Smooth muscle cell (in vitro differentiated cells): Measurements from ENCODE around the gene MBNL2. TPM values are rescaled to one million over a fixed set of nuclear protein-coding genes. Genes with fewer than 3 reads are reported as not detected.

Experiments used
- DNase-seq: peaks from one replicate; lab custom pipeline; 2025; ENCODE audit not compliant: unreplicated experiment; lab: John Stamatoyannopoulos, UW
- H2AFZ ChIP-seq: fragments of 200-600 bp; sonication (generic); 2 replicates; pipeline ENCODE4 v1.6.0; 2016; ENCODE audit warnings: antibody characterized with exemption, low read depth, mild to moderate bottlenecking
- H3F3A ChIP-seq: fragments of 200-600 bp; sonication (generic); 2 replicates; pipeline ENCODE4 v1.6.0; 2017; ENCODE audit warnings: antibody characterized with exemption, low read depth
- H3K27ac ChIP-seq: fragments of 200-600 bp; sonication (generic); 2 replicates; pipeline ENCODE4 v1.5.1; 2016; ENCODE audit warnings: low read depth, mild to moderate bottlenecking
- H3K27me3 ChIP-seq: fragments of 200-600 bp; sonication (generic); 2 replicates; pipeline ENCODE4 v1.6.1; 2016; ENCODE audit warnings: low read depth, mild to moderate bottlenecking
- H3K36me3 ChIP-seq: fragments of 200-600 bp; sonication (generic); 2 replicates; pipeline ENCODE4 v1.5.1; 2016; ENCODE audit warnings: low read depth
- H3K4me1 ChIP-seq: fragments of 200-600 bp; sonication (generic); 2 replicates; pipeline ENCODE4 v1.5.1; 2016; ENCODE audit warnings: low read depth
- H3K4me2 ChIP-seq: fragments of 200-600 bp; sonication (generic); 2 replicates; pipeline ENCODE4 v1.6.0; 2016; ENCODE audit warnings: mild to moderate bottlenecking
- H3K4me3 ChIP-seq: fragments of 200-600 bp; sonication (generic); 2 replicates; pipeline ENCODE4 v1.5.1; 2016; ENCODE audit warnings: mild to moderate bottlenecking
- H3K79me2 ChIP-seq: fragments of 200-600 bp; sonication (generic); 2 replicates; pipeline ENCODE4 v1.6.0; 2016; ENCODE audit warnings: low read depth, mild to moderate bottlenecking
- H3K9ac ChIP-seq: fragments of 200-600 bp; sonication (generic); 2 replicates; pipeline ENCODE4 v1.6.0; 2016; ENCODE audit warnings: low read depth
- H3K9me3 ChIP-seq: fragments of 200-600 bp; sonication (generic); replicated peaks from 2 replicates; pipeline ENCODE4 v1.5.1; 2016; ENCODE audit warnings: low read depth
- H4K20me1 ChIP-seq: fragments of 200-600 bp; sonication (generic); 2 replicates; pipeline ENCODE4 v1.6.0; 2016; ENCODE audit warnings: low read depth
- WGBS: methylation state at CpG from one replicate; pipeline ENCODE4 v1.1.7; 2016; ENCODE audit warnings: low lambda C conversion rate; 5-methylcytosine and 5-hydroxymethylcytosine counted together
- polyA plus RNA-seq: library from polyadenylated mRNA; unstranded; fragments of >200 nt; fragmentation: Nextera tagmentation; extraction: Ambion mirVana; gene quantifications from 2 replicates; pipeline ENCODE4 v1.2.1, GENCODE V29; 2016
- total RNA-seq: library from RNA; depleted of rRNA; stranded (reverse); fragments of >200 nt; gene quantifications from 2 replicates; pipeline ENCODE4 v1.2.3, GENCODE V29; 2014
- TF ChIP-seq, protein P1 (sequence below): fragments of 200-600 bp; sonication (generic); IDR thresholded peaks from 2 replicates; pipeline ENCODE4 v1.5.1; 2017; ENCODE audit warnings: borderline replicate concordance, mild to moderate bottlenecking, antibody characterized with exemption; ENCODE audit not compliant: insufficient read depth, poor library complexity, severe bottlenecking

Gene MBNL2
- total and polyA plus RNA-seq, 2 experiments from 2014 or later: 33.7 to 120 TPM

DNA sequence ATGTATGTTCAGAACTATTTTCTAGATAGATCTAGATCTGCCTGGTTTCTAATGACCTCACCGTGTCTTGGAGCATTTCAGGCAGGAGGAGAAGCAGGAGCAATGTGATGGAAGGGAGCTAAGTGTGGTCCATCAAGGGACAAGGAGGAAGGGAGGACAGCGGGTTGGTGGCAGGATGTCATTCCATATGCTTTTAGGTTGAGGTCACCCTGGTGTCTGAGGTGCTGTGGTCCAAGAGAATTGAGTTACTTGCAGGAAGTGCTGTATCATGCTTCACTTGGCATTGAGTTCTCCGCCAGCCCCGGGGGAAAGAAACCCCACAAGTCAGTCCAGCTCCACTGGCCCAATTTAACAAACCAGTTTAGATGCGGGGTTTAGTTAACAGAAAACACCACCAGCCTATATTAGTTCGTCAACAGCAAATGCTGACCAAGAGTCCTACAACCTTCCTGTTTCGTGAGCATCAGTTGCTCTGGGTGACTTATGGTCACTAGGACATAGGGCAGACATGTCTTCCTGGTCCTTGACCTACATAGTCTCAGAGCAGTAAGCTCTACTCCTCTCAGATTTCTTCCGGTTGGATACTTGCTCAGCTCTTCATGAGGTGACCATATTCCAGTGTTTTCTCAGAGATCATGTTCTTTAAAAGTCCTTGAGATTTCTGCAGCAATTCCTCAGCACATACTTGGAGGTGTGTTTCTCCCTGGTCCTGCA is 79.4 kb downstream of the MBNL2 start:
- no peaks in the 10 kb centered on the region for H3K4me1 ChIP-seq
- 98% methylated on average over 8 of the region's 8 CpGs for WGBS
- H3K27ac ChIP-seq: no peak overlapping the region
- H3K4me2 ChIP-seq: no peak overlapping the region
- no peak overlapping the region for H2AFZ ChIP-seq
- peaks cover 3% of the 10 kb centered on the region for H3F3A ChIP-seq
- peaks cover 72% of the 10 kb centered on the region for H3K79me2 ChIP-seq
- no peak for DNase-seq
- H3K36me3 ChIP-seq: no peaks in the 10 kb centered on the region
- H4K20me1 ChIP-seq: peaks cover 98% of the 10 kb centered on the region
- H3K9me3 ChIP-seq: no peaks in the 10 kb centered on the region
- TF ChIP-seq, protein P1, sequence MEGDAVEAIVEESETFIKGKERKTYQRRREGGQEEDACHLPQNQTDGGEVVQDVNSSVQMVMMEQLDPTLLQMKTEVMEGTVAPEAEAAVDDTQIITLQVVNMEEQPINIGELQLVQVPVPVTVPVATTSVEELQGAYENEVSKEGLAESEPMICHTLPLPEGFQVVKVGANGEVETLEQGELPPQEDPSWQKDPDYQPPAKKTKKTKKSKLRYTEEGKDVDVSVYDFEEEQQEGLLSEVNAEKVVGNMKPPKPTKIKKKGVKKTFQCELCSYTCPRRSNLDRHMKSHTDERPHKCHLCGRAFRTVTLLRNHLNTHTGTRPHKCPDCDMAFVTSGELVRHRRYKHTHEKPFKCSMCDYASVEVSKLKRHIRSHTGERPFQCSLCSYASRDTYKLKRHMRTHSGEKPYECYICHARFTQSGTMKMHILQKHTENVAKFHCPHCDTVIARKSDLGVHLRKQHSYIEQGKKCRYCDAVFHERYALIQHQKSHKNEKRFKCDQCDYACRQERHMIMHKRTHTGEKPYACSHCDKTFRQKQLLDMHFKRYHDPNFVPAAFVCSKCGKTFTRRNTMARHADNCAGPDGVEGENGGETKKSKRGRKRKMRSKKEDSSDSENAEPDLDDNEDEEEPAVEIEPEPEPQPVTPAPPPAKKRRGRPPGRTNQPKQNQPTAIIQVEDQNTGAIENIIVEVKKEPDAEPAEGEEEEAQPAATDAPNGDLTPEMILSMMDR: no peak
- no peak overlapping the region for H3K4me3 ChIP-seq
- no peaks in the 10 kb centered on the region for H3K27me3 ChIP-seq
- H3K9ac ChIP-seq: no peak overlapping the region

DNA sequence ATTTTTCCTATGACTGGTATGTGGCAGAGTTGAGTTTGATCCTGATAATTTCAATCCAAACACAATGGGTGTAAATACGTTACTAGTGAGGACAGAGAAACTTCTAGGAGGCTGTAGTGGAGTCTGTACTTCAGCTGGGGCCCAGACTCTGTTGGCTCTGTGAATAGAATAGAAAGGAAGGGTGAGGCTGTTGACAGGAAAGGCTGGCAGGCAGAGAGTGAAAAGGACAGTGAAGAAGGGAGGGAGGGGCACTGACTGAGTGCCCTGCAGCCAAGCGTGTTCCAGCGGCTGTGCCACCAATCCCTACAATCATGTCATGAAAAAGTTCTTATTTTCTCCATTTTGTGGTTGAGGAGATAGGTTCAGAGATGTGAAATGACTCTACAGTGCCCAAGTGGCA is 80.5 kb downstream of the MBNL2 start:
- Histone ChIP-seq H3K27ac (no peak overlapping the region), H3K9me3 (no peaks in the 10 kb centered on the region), H3K4me3 (no peak overlapping the region), H2AFZ (no peak overlapping the region), H3K36me3 (no peaks in the 10 kb centered on the region), H3K9ac (no peak overlapping the region), H3F3A (peaks cover 7% of the 10 kb centered on the region), H3K4me2 (no peak overlapping the region), H3K27me3 (no peaks in the 10 kb centered on the region), H3K4me1 (peaks cover 4% of the 10 kb centered on the region), H4K20me1 (peaks cover 100% of the 10 kb centered on the region), H3K79me2 (peaks cover 74% of the 10 kb centered on the region)
- 97% methylated on average over 3 of the region's 3 CpGs for WGBS
- TF ChIP-seq, protein P1: no peak
- no peak for DNase-seq

- Histone ChIP-seq H3K4me2 (no peak overlapping the region), H3K4me3 (no peak overlapping the region), H3K36me3 (no peaks in the 10 kb centered on the region), H3K79me2 (peaks cover 73% of the 10 kb centered on the region), H3K9me3 (no peaks in the 10 kb centered on the region), H3K27ac (no peak overlapping the region), H3K9ac (no peak overlapping the region), H3F3A (peaks cover 11% of the 10 kb centered on the region), H3K4me1 (peaks cover 18% of the 10 kb centered on the region), H2AFZ (no peak overlapping the region), H3K27me3 (no peaks in the 10 kb centered on the region), H4K20me1 (peaks cover 96% of the 10 kb centered on the region)
- no peak for DNase-seq
- WGBS: 100% methylated on average over 1 of the region's 1 CpG
- TF ChIP-seq, protein P1: no peak
Observed at GRCh38 chr13:97306106-97306505, 84.0 kb downstream of the MBNL2 start.

DNA sequence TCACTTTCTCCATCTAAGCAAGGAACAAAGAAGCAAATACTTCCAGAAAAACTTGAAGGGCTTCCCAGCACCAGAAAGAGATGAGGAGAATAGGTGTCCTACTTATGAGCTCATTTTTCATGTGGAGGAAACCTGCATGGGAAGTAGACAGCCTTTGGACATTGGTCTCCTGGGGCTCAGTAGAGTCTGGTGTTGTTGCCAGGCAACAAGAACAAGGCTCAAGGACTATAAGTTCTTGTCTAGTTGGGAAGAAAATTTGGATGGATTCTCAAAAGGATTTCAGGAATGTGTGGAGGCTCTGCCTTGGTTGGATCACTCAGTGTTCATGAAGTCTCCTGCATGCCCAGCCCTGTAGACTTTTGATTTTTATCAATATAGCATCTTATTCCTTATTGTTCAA is 84.5 kb downstream of the MBNL2 start:
- H3K36me3 ChIP-seq: no peaks in the 10 kb centered on the region
- TF ChIP-seq, protein P1: no peak
- H3K27ac ChIP-seq: peak overlapping the region; percentile 78
- no peaks in the 10 kb centered on the region for H3K9me3 ChIP-seq
- H3F3A ChIP-seq: peaks cover 11% of the 10 kb centered on the region
- peaks cover 73% of the 10 kb centered on the region for H3K79me2 ChIP-seq
- no peak overlapping the region for H3K4me3 ChIP-seq
- peaks cover 18% of the 10 kb centered on the region for H3K4me1 ChIP-seq
- peaks cover 96% of the 10 kb centered on the region for H4K20me1 ChIP-seq
- H2AFZ ChIP-seq: no peak overlapping the region
- no peak for DNase-seq
- no peak overlapping the region for H3K9ac ChIP-seq
- H3K27me3 ChIP-seq: no peaks in the 10 kb centered on the region
- no peak overlapping the region for H3K4me2 ChIP-seq
